GM04503 (cell line): Measurements from ENCODE around the gene HEY2.

ENCODE experiments used
- DNase-seq: peaks from one replicate; pipeline ENCODE4 v3.0.0-alpha.2; 2012; ENCODE audit warnings: low read depth

HEY2 gene

GRCh38 chr6:125745281-125746018 lies 4.0 kb upstream of the HEY2 start:
- no peak for DNase-seq

DNA sequence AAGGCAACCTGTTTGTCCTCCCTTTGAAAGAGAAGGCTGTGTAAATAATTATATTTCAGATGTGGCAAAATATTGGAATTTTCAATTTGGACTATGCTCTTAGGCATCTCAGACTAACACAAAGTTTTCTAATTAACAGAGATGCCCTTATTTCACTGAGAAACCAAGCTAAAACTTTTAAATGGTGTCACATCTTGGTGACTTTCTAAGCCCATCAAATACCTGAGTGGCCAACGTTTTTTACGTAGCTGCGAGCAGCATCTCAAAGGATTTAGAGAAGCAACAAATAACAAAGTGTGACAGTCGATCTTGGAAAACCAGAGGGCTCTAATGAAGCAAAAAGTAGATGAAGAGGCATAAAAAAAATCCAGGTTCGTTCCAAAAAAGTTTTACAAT lies 3.4 kb upstream of the HEY2 start:
- DNase-seq, result no peak

DNA sequence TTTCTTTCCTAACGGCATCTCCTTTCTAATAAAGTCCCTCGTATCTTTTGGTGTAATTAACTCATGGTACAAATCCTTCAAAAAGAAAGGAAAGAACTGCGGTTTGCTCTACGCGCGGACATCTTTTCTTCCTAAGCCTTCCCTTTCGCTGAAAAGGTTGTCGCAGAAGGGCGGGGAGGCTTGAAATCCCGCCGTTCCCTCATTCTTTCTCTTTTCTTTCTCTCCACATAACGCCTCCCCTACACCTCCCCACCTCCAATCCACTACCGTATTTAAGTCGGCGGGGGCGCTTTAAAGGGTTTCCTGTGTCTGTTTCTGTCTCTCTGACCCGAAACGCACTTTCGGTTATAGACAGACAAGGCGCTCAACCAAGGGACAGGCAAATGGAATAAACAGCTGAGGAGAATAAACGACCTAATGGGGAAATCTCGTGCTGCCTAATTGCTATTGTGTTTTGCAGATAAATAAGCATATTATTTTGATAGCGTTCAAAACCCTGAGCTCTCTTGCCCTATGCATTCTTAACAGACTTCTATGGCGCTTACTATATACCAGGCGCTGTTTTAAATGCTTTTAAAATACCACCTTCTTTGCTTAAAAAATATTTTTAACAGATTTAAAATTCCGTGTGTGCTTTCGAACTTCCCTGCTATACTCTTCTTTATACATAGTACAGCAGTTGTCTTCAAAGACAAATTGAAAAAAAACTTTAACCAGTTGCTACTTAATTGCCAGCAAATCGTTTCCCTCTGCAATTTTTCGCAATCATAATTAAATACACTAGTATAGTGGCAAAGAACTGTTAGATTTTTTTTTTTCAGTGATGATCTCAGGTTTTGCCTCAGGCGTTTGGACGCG lies 2.5 kb upstream of the HEY2 start:
- no peak for DNase-seq

GRCh38 chr6:125747589-125748405 lies 1.6 kb upstream of the HEY2 start:
- no peak for DNase-seq

DNA sequence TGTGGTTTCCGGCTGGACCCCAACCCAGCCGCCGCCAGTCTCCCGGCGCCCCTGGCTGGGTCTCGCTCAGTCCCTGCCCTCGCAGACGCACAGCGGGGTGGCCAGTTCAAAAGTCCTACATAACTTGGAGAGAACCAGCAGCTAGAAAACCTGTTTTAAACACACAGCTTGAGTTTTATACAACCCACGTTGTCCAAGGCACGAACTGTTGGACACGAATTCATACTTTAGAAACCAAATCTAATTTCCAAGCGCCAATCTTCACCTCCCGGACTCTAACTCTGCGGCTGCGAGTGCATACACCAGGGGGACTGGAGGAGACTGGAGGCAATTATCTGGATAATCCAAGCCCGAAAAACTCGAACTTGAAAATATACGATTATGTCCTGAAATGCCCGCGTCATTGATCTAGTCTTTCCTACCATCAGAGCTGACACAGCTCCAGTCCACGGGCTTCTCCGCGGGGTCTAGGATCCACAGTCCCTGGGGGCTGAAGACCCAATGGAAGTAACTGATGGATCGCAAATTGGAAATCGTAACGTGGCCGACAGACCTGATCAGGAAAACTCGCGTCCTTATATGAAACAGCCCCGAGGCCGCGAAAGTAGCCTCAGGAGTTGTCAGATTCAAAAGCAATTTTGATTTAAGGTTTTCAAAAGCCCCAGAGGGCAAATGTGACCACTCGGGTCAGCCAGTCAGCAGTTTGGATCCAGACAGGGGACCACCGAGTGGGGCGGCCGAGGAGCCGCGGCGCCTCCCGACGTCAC lies 843 bp upstream of the HEY2 start:
- DNase-seq, result no peak

- no peak for DNase-seq
Observed at GRCh38 chr6:125749865-125750691, 646 bp downstream of the HEY2 start.

DNA sequence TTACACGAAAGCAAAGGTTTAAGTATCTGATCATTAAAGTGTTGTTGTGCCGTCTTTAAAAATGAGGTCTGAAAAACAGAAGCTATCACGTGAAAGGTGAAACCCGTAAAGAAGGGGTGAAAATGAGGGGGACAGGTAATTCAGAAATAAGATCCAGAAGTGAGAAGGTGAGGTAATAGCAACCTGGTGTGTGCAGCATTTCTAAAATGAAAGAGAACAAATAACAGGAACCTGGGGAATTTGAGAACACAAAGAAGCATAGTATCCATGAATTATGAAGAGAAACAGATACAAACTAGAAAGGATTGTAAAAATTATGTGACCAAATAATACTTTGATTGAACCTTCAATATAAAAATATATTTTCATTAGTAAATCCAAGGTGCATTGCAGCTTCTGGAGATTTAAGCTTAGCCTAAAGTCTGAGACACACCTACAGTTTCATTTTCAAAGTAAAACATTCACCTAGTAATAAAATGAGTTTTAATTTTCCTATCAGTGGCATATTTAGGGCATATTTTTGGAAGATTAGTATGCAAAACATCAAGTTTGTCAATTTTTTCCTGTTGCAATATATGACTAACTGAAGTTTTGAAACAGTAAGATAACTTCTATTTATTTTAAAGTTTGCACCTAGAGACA lies 1.4 kb downstream of the HEY2 start:
- DNase-seq, result no peak

DNA sequence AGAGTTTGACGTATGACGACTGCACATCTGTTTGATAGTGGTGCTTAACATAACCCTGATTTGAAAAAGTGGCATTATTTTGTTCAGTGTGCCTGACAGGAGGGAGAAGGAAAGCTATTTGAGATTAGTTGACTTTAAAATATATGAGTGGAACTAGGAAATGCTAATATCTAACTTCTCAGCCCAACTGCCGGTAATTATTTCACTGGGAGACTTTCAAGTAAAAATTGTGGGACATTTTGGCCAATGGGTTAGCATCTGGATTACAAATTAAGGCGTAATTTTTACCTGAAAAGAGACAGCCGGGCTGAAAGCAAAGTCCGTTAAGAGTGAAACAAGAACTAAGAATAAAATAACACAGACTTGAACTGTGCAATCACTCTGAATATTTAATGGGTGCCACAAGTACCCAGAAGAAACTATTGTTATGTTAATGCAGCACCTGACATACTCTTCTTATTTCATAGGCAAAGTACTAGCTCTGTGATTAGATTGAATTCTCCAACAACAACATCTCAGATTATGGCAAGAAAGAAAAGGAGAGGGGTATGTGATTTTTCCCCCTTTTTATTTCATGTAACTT lies 2.0 kb downstream of the HEY2 start:
- DNase-seq, result no peak

GRCh38 chr6:125752773-125753172 lies 3.3 kb downstream of the HEY2 start:
- no peak for DNase-seq

DNA sequence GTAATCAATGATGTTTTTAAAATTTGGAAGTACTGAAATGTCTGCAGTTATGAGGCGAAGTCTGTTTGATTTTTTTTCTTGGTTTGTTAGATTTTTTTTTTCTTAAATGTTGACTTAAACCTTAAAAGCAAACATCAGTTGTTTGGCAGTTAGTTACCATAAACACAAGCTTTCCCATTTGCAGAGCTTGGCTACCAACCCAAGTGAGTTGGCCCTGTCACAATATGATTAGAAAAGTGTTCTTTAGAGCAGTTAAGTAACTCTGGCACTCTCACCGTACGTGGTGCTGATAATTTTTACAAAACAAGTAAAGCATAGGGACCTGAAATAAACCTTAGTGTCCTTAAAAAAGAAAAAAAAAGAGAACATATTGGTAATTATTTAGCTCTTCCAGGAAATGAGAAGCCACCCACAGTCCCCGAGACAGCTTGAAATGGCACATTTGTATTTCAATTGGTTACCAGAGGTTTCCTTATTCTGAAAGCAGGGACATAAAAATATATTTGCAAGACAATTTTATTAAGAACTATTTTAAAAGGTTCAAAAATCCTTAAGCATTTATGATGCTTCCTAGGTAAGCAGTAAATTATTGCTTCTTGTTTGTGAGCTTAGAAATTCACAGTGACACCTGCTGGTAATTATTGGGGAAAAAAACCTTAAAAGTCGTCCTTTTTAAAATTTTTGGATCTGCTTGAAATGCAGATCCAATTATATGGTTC lies 3.9 kb downstream of the HEY2 start:
- no peak for DNase-seq

DNA sequence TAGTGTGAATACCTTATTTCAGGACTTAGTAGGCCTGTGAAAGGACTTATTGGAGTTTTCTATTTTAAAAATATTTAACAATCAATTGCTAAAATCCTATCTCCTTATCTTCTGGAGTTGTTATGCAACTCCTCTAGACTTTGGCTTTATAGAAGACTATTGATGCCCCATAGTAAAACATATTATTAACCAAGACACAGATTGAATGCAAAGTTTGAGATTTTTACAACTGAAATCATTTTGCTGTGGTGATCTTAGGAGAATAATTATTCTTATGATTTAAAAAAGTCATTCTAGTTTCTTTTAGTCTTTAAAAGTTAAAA lies 4.5 kb downstream of the HEY2 start:
- no peak for DNase-seq

DNA sequence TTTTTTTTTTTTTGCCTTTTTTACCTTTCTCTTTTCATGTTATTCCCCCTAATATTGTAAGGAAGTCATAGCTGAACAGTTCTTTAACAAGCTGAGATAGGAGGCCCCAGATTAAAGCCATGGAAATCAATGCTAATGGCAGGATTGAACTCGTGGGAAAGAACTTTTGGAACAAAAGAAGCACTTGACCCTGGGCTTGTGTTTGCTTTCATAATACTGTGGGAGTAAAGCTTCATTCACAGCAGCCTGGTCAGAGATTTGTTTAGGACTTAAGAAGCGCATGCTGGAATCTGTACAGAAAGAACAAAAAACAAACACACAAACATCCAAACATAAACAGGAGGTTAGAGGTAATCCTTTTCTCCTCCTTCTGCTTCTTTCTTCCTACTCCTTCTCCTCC lies 5.1 kb downstream of the HEY2 start:
- DNase-seq, result no peak

GRCh38 chr6:125759184-125759902 lies 9.9 kb downstream of the HEY2 start:
- DNase-seq, result no peak

GRCh38 chr6:125759959-125760457 lies 10.6 kb downstream of the HEY2 start:
- DNase-seq, result no peak

DNA sequence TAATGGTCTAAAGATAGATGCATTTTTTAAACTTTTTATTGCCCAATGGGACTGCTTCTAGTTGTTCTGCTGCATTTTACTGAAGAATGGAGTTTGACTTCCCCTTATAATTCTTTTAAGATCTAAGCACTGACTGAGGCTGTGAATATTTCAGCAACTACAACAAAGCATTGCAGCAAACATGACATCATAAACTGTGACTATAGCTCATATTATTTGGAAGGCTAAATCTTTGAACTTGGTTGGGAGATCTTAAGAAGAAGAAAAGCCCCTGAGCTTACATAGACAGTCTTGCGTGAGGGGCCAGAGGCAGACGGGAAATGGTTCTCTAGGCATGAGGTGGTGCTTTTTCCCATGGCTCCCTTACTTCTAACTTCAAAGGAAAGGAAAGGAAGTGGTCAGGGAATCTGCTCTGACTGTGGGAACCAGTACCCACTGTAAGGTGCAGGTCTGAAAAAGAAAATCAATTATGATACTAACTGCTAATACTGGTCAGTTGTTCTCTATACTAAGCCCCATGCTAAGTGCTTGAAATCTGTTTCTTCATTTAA lies 14.8 kb downstream of the HEY2 start:
- no peak for DNase-seq

DNA sequence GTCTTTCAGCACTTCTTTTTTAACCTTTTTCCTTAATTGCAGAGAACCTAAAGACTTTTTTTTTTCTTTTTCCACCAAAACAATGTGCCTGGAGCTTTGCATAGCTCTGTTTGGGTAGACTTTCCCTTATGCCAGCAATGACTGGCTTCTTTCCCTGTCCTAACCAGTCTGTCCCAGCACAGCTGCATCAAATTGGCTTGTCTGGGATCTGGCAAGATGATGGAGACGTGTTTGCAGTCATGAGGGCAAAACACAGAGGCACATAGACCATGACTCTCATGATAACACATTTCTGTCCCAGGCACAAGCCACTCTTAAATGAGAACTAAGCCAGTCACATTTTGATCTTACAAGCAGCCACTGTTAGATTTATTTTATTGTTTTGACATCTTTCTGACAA lies 16.5 kb downstream of the HEY2 start:
- no peak for DNase-seq

DNA sequence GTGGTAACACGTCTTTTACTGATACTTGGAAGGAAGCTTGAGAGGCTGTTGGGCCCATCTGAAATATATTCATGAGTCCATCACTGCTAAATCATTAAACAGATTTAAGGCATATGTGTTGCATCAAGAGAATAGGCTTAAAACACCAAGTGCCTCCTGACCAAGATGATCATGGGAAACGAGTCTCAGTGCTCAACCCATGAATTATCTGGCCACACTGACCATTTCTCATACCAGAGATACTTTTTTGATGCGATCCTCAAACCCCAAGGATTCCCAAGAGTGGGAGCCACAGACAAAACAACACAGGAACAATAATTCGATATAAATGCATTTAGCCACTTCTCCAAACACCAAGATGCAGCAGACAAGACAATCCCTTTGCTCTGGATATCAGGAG lies 17.2 kb downstream of the HEY2 start:
- DNase-seq, result no peak

DNA sequence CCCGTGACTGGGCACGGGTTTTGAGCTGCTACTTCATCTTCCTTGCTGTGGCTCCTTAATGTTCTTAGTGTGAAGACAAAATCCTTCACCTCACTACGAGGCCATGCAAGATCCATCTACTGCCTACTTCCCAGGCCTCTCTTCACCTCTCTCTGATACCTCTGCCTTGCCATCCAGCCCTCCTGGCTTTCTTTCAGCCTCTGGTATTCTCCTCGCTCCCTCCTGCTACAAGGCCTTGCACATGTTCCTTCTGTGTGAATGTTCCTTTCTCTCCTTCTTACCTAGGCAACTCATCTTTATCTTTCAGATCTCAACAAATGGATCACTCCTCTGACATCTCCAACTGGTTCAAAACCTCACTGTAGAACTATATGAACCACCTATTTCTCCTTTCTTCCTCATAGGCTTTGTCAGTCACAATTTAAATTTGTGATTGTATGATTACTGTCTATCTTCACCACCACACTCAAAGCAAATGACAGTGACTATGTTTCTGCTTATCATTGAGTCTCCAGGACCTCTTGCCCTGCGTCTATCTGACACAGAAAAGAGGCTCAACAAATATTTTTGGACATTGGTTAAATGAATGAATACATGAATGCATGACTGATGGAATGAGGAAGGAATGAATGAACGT lies 19.8 kb downstream of the HEY2 start:
- no peak for DNase-seq
